Mesenchymal stem cell (in vitro differentiated cells and primary cell): Measurements from ENCODE around the gene RPS6KA5.
A peak's percentile ranks its signal among the peaks of the same experiment; 100 is the strongest.

Experiments
- DNase-seq: peaks from one replicate; pipeline ENCODE4 v3.0.0-alpha.2; 2013
- H2AFZ ChIP-seq: one replicate; pipeline ENCODE4 v1.6.1; 2013; ENCODE audit warnings: low read depth, mild to moderate bottlenecking, control low read depth, inconsistent platforms, low read length, moderate library complexity
- H2AK5ac ChIP-seq: 2 replicates; pipeline ENCODE4 v1.6.1; 2013; ENCODE audit warnings: low read length, moderate library complexity, mild to moderate bottlenecking, inconsistent platforms; ENCODE audit not compliant: severe bottlenecking
- H2BK120ac ChIP-seq: one replicate; pipeline ENCODE4 v1.6.1; 2013; ENCODE audit warnings: low read depth, mild to moderate bottlenecking, inconsistent platforms, low read length, moderate library complexity
- H2BK12ac ChIP-seq, 2 experiments: one replicate each; pipeline ENCODE4 v1.6.1; 2013; ENCODE audit warnings: inconsistent platforms in 2 of 2, low read length in 2 of 2, mild to moderate bottlenecking in 2 of 2, moderate library complexity in 2 of 2, control low read depth in 1 of 2
- H2BK15ac ChIP-seq: one replicate; pipeline ENCODE4 v1.6.1; 2013; ENCODE audit warnings: mild to moderate bottlenecking, low read depth, inconsistent platforms; ENCODE audit not compliant: poor library complexity, severe bottlenecking
- H2BK5ac ChIP-seq: 2 replicates; pipeline ENCODE4 v1.6.1; 2013; ENCODE audit warnings: low read depth, mild to moderate bottlenecking, low read length, control low read depth, inconsistent platforms; ENCODE audit not compliant: poor library complexity, severe bottlenecking
- H3K14ac ChIP-seq, 2 experiments: one replicate each; pipeline ENCODE4 v1.6.1; 2013; ENCODE audit warnings: inconsistent platforms in 2 of 2, low read length in 2 of 2, control low read depth in 1 of 2, mild to moderate bottlenecking in 1 of 2, moderate library complexity in 1 of 2
- H3K18ac ChIP-seq, 2 experiments: one replicate each; pipeline ENCODE4 v1.6.1; 2013; ENCODE audit warnings: inconsistent platforms in 2 of 2, low read length in 2 of 2, control low read depth in 1 of 2, low read depth in 1 of 2, mild to moderate bottlenecking in 1 of 2
- H3K23ac ChIP-seq, 2 experiments: one replicate each; pipeline ENCODE4 v1.6.1; 2013; ENCODE audit warnings: inconsistent platforms in 2 of 2, low read length in 2 of 2, mild to moderate bottlenecking in 2 of 2, moderate library complexity in 2 of 2, control low read depth in 1 of 2
- H3K27ac ChIP-seq: 2 replicates; pipeline ENCODE4 v1.5.1; 2013; ENCODE audit warnings: mild to moderate bottlenecking, moderate library complexity, low read length, control low read depth, inconsistent platforms; ENCODE audit not compliant: poor library complexity, severe bottlenecking
- H3K27me3 ChIP-seq, 2 experiments: 2 replicates each; pipeline versions ENCODE4 v1.6.1 to v1.7.0; 2013; ENCODE audit warnings: low read length in 2 of 2, mild to moderate bottlenecking in 2 of 2, moderate library complexity in 2 of 2, control low read depth in 1 of 2, inconsistent platforms in 1 of 2; ENCODE audit not compliant: control insufficient read depth in 1 of 2, insufficient read depth in 1 of 2
- H3K36me3 ChIP-seq, 2 experiments: 2 replicates each; pipeline versions ENCODE4 v1.6.1 to v1.7.0; 2013; ENCODE audit warnings: low read length in 2 of 2, control low read depth in 1 of 2, inconsistent platforms in 1 of 2, low read depth in 1 of 2, mild to moderate bottlenecking in 1 of 2; ENCODE audit not compliant: insufficient read depth in 2 of 2, control insufficient read depth in 1 of 2
- H3K4ac ChIP-seq, 2 experiments: one replicate each; pipeline ENCODE4 v1.6.1; 2013; ENCODE audit warnings: inconsistent platforms in 2 of 2, low read length in 2 of 2, mild to moderate bottlenecking in 2 of 2, moderate library complexity in 2 of 2, control low read depth in 1 of 2, low read depth in 1 of 2
- H3K4me1 ChIP-seq: 2 replicates; pipeline ENCODE4 v1.6.1; 2013; ENCODE audit warnings: low read depth, low read length, control low read depth; ENCODE audit not compliant: control insufficient read depth, insufficient read depth
- H3K4me2 ChIP-seq: 2 replicates; pipeline ENCODE4 v1.6.1; 2013; ENCODE audit warnings: low read length, mild to moderate bottlenecking, inconsistent platforms; ENCODE audit not compliant: poor library complexity, severe bottlenecking
- H3K4me3 ChIP-seq, 2 experiments: 2 replicates each; pipeline versions ENCODE4 v1.5.1 to v1.7.0; 2013; ENCODE audit warnings: low read length in 2 of 2, mild to moderate bottlenecking in 2 of 2, control low read depth in 1 of 2, low read depth in 1 of 2; ENCODE audit not compliant: insufficient read depth in 1 of 2
- H3K79me1 ChIP-seq: replicated peaks from 2 replicates; pipeline ENCODE4 v1.6.1; 2013; ENCODE audit warnings: mild to moderate bottlenecking, control low read depth, low read length, inconsistent platforms; ENCODE audit not compliant: poor library complexity, severe bottlenecking
- H3K9ac ChIP-seq: 2 replicates; pipeline ENCODE4 v1.7.0; 2013; ENCODE audit warnings: mild to moderate bottlenecking, low read length, moderate library complexity
- H3K9me3 ChIP-seq: 2 replicates; pipeline ENCODE4 v1.7.0; 2013; ENCODE audit warnings: mild to moderate bottlenecking, low read length; ENCODE audit not compliant: control insufficient read depth
- H4K8ac ChIP-seq: one replicate; pipeline ENCODE4 v1.6.1; 2013; ENCODE audit warnings: inconsistent platforms, mild to moderate bottlenecking, low read length, moderate library complexity
- H4K91ac ChIP-seq: one replicate; pipeline ENCODE4 v1.6.1; 2013; ENCODE audit warnings: mild to moderate bottlenecking, low read length, inconsistent platforms
- WGBS: methylation state at CpG from one replicate; pipeline ENCODE4 v1.1.7; 2013; ENCODE audit warnings: mixed read lengths; 5-methylcytosine and 5-hydroxymethylcytosine counted together

RPS6KA5 gene

GRCh38 chr14:90815822-90816662, 244.4 kb downstream of the RPS6KA5 start, which contains the start of gene TTC7B:
TSS of gene TTC7B (minus strand) at chr14:90816430. CDS start at chr14:90816295, 135 bp downstream.
- no peaks in the 10 kb centered on the region for H3K9me3 ChIP-seq
- peak within 1 kb of the TSS; percentile 75 for H3K4me2 ChIP-seq
- peak within 1 kb of the TSS; percentile 69 for H4K8ac ChIP-seq
- H3K79me1 ChIP-seq = peaks cover 32% of the 10 kb centered on the region
- peak within 1 kb of the TSS; percentile 86 to 95 for H3K18ac ChIP-seq
- DNase-seq = peak; percentile 32
- H3K4me3 ChIP-seq = peak within 1 kb of the TSS; percentile 83 to 95
- peak within 1 kb of the TSS; percentile 93 for H3K9ac ChIP-seq
- H2AK5ac ChIP-seq = peak within 1 kb of the TSS; percentile 26
- H4K91ac ChIP-seq = peak within 1 kb of the TSS; percentile 85
- peaks cover 0 to 4% of the 10 kb centered on the region in 2 experiments for H3K36me3 ChIP-seq
- peak within 1 kb of the TSS in 1 of 2 experiments; percentile 64 for H2BK12ac ChIP-seq
- peak within 1 kb of the TSS; percentile 49 to 93 for H3K14ac ChIP-seq
- H2BK5ac ChIP-seq = no peak within 1 kb of the TSS
- 2% methylated on average over 59 of the region's 111 CpGs for WGBS
- H3K4ac ChIP-seq = peak within 1 kb of the TSS; percentile 72 to 73
- no peak within 1 kb of the TSS for H3K23ac ChIP-seq
- H2BK120ac ChIP-seq = peak within 1 kb of the TSS; percentile 92
- peaks cover 3 to 20% of the 10 kb centered on the region in 2 experiments for H3K27me3 ChIP-seq
- peak within 1 kb of the TSS; percentile 62 for H2AFZ ChIP-seq
- peak within 1 kb of the TSS; percentile 61 for H2BK15ac ChIP-seq
- H3K4me1 ChIP-seq = peaks cover 19% of the 10 kb centered on the region
- no peak within 1 kb of the TSS for H3K27ac ChIP-seq

DNA sequence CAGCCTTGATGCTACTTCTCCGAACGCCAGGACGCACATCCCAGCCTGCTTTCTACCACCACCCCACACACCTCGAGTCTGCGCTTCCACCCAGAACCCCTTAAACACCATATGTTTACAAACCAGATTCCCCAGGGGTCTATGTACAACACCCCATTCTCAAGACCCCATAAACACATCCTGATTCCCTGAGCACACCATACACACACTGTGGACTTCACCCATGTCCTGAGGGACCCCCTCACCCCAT, 244.9 kb downstream of the RPS6KA5 start:
- no peak overlapping the region for H3K14ac ChIP-seq
- H3K4me3 ChIP-seq = peak overlapping the region; percentile 83 to 95
- H3K4me1 ChIP-seq = peaks cover 18% of the 10 kb centered on the region
- H2BK120ac ChIP-seq = peak overlapping the region; percentile 92
- DNase-seq = no peak
- H3K27ac ChIP-seq = no peak overlapping the region
- peaks cover 3 to 20% of the 10 kb centered on the region in 2 experiments for H3K27me3 ChIP-seq
- H3K4me2 ChIP-seq = peak overlapping the region; percentile 75
- H3K23ac ChIP-seq = no peak overlapping the region
- no peak overlapping the region for H2BK5ac ChIP-seq
- no peak overlapping the region for H2AK5ac ChIP-seq
- peaks cover 0 to 4% of the 10 kb centered on the region in 2 experiments for H3K36me3 ChIP-seq
- no peaks in the 10 kb centered on the region for H3K9me3 ChIP-seq
- H4K91ac ChIP-seq = no peak overlapping the region
- H3K18ac ChIP-seq = peak overlapping the region in 1 of 2 experiments; percentile 86
- no peak overlapping the region for H2AFZ ChIP-seq
- H2BK15ac ChIP-seq = no peak overlapping the region
- peak overlapping the region in 1 of 2 experiments; percentile 73 for H3K4ac ChIP-seq
- H2BK12ac ChIP-seq = no peak overlapping the region
- peaks cover 34% of the 10 kb centered on the region for H3K79me1 ChIP-seq
- WGBS = 27% methylated on average over 5 of the region's 5 CpGs
- H3K9ac ChIP-seq = peak overlapping the region; percentile 93
- H4K8ac ChIP-seq = peak overlapping the region; percentile 52

DNA sequence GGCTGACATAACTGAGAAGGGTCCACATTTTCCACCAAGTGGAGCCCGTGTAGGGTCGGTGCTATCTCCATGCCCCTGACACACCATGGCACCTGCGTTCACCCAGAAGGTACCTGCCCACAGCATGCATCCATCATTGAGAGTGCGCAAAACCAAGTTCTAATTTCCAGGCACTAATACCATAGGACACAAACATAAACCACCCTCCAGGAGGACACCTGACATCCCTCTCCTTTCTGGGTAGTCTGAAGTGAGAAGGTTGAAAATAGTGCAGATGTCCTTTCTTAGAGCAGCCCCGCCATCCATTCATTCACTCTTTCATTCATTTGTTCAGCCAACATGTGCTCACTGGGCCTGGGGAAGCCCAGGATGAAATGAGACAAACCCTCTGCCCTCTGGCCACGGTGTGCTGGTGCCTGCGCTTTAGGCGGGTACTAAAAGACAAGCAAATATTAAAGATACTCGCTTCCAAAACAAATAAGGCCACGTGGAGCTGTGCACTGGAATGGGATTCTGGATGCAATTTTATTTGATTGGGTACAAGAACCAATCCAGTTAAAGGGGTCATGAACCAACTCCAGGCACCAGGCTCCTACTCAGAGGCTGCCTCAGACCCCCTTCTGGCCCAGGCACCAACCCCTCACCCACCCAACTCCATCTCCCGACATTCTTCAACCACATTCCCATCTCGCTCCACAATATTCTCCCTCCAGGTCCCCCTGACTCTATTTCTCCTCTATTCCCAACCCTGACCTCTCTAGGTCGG, 245.5 kb downstream of the RPS6KA5 start:
- peak overlapping the region; percentile 75 for H3K4me2 ChIP-seq
- H3K79me1 ChIP-seq = peaks cover 34% of the 10 kb centered on the region
- 80% methylated on average over 10 of the region's 13 CpGs for WGBS
- H4K91ac ChIP-seq = no peak overlapping the region
- H3K27ac ChIP-seq = no peak overlapping the region
- H2AFZ ChIP-seq = no peak overlapping the region
- H4K8ac ChIP-seq = peak overlapping the region; percentile 14
- no peak overlapping the region for H3K18ac ChIP-seq
- H3K23ac ChIP-seq = no peak overlapping the region
- no peak overlapping the region for H3K14ac ChIP-seq
- H3K4me3 ChIP-seq = peak overlapping the region; percentile 83 to 95
- peaks cover 20% of the 10 kb centered on the region for H3K4me1 ChIP-seq
- peaks cover 3 to 20% of the 10 kb centered on the region in 2 experiments for H3K27me3 ChIP-seq
- no peak overlapping the region for H2BK5ac ChIP-seq
- no peak overlapping the region for H2BK15ac ChIP-seq
- H3K9me3 ChIP-seq = no peaks in the 10 kb centered on the region
- H2BK12ac ChIP-seq = no peak overlapping the region
- DNase-seq = no peak
- H2BK120ac ChIP-seq = peak overlapping the region; percentile 19
- peak overlapping the region; percentile 93 for H3K9ac ChIP-seq
- no peak overlapping the region for H2AK5ac ChIP-seq
- peak overlapping the region in 1 of 2 experiments; percentile 73 for H3K4ac ChIP-seq
- H3K36me3 ChIP-seq = peaks cover 0 to 4% of the 10 kb centered on the region in 2 experiments

DNA sequence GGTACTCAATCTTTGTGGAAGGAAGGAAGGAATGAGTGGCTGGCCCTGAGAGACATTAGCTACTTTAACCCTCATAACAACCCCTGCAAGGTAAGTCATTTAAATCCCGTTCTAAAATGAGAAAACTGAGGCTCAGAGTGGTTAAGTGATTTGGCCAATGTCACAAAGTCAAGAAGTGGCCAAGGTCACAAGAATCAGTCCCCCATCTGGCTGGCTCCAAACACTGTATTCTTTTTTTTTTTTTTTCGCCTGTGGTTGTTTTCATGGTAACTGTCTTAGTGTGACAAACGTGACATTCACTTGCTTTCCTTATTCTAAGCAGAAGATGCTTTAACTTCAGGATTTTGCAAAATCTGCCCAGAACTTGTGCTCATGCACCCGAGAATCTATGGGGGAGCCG, 247.0 kb downstream of the RPS6KA5 start:
- Histone ChIP-seq H2BK120ac (no peak overlapping the region), H4K8ac (no peak overlapping the region), H3K9ac (no peak overlapping the region), H2AFZ (no peak overlapping the region), H3K4me2 (no peak overlapping the region), H2BK5ac (no peak overlapping the region), H3K4me3 (no peak overlapping the region), H2BK15ac (no peak overlapping the region), H3K27me3 (peaks cover 3 to 9% of the 10 kb centered on the region in 2 experiments), H3K4me1 (peaks cover 31% of the 10 kb centered on the region), H3K27ac (no peak overlapping the region), H3K9me3 (no peaks in the 10 kb centered on the region), H2AK5ac (no peak overlapping the region), H3K14ac (no peak overlapping the region), H3K4ac (no peak overlapping the region), H2BK12ac (no peak overlapping the region), H3K79me1 (peaks cover 40% of the 10 kb centered on the region), H3K18ac (no peak overlapping the region), H4K91ac (no peak overlapping the region), H3K23ac (no peak overlapping the region), H3K36me3 (peaks cover 0 to 4% of the 10 kb centered on the region in 2 experiments)
- no peak for DNase-seq
- 96% methylated on average over 4 of the region's 5 CpGs for WGBS
